AG04449 (cell line): ENCODE results near the gene IFI16.
A peak's percentile ranks its signal among the peaks of the same experiment; 100 is the strongest.
"Not testable (repeated sequence)": the region's sequence is repeated elsewhere in the genome, so short reads cannot be mapped to it uniquely, and the experiment has no call there.

Experiments used
- CTCF ChIA-PET: fragments of 350-600 bp; formaldehyde crosslinking; extraction: SDS; loops from one replicate; lab custom pipeline; 2021; ENCODE audit warnings: antibody characterized with exemption; lab: Yijun Ruan, JAX
- POLR2A ChIA-PET: fragments of 400-600, 350-600 bp; formaldehyde crosslinking; extraction: SDS; loops from one replicate; lab custom pipeline; 2020; ENCODE audit warnings: antibody characterized with exemption, inconsistent platforms; lab: Yijun Ruan, JAX
- DNase-seq: peaks from one replicate; pipeline ENCODE4 v3.0.0-alpha.2; 2010; ENCODE audit warnings: low read depth, low spot score
- H3K4me3 ChIP-seq: 2 replicates; pipeline ENCODE4 v1.5.1; 2011; ENCODE audit warnings: low read depth, mild to moderate bottlenecking, control low read depth, low read length
- TF ChIP-seq, protein P1 (sequence below): IDR thresholded peaks from one replicate; pipeline ENCODE4 v1.5.1; 2011; ENCODE audit warnings: mild to moderate bottlenecking, moderate library complexity, low read length, control low read depth, inconsistent platforms; ENCODE audit not compliant: insufficient read depth; ENCODE audit errors: missing control alignments

Gene IFI16

GRCh38 chr1:159092036-159092760 lies 82.5 kb downstream of the IFI16 start:
- ChIA-PET POLR2A (no interaction called here), CTCF (interaction anchor here (0.9 to 1.2 kb wide), 2 partner anchors 19 to 21 kb away, joined by 3 read pairs; no protein-coding TSS in a partner anchor)
- H3K4me3 ChIP-seq: no peak overlapping the region
- TF ChIP-seq, protein P1, sequence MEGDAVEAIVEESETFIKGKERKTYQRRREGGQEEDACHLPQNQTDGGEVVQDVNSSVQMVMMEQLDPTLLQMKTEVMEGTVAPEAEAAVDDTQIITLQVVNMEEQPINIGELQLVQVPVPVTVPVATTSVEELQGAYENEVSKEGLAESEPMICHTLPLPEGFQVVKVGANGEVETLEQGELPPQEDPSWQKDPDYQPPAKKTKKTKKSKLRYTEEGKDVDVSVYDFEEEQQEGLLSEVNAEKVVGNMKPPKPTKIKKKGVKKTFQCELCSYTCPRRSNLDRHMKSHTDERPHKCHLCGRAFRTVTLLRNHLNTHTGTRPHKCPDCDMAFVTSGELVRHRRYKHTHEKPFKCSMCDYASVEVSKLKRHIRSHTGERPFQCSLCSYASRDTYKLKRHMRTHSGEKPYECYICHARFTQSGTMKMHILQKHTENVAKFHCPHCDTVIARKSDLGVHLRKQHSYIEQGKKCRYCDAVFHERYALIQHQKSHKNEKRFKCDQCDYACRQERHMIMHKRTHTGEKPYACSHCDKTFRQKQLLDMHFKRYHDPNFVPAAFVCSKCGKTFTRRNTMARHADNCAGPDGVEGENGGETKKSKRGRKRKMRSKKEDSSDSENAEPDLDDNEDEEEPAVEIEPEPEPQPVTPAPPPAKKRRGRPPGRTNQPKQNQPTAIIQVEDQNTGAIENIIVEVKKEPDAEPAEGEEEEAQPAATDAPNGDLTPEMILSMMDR: no peak
- DNase-seq: peak; percentile 33

DNA sequence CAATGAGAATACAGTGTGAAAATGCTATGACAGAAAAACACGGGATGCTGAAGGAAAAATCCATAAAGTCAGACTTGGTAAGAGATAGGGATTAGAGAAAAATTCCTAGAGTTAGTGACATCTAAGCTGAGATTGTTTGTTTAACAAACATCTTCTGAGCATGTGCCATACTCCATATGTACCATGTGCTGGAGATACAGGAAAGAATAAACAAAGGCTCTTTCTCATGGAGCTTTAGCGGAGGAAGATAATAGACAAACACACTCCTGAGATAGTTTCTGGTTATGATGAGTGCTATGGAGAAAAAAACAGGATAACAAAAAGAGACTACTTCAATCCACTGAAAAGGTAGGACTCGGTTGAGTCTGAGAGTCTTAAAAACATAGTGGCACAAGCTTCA lies 88.9 kb downstream of the IFI16 start:
- POLR2A ChIA-PET: no interaction called here
- CTCF ChIA-PET: no interaction called here
- no peak for DNase-seq
- no peak overlapping the region for H3K4me3 ChIP-seq
- TF ChIP-seq, protein P1: no peak

DNA sequence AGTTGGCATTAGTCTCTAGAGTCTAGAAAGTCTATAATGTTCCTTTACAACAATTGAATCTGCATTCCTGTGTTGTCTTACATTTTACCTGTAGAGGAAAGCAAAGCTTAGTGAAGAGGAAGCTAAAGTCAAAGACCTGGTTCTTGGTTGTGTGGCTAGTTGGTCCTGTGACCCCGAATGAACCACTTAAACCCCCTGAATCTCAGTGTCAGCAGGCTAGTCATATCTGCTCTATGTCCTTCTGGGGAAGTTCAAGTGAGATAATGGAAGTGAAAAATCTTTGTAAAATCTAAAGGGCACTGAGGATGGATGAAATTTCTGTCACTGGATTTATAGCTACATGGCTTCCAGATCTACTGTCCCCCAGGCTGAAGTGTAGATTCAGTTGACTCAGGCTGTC lies 90.9 kb downstream of the IFI16 start:
- ChIA-PET CTCF (no interaction called here), POLR2A (no interaction called here)
- no peak for DNase-seq
- TF ChIP-seq, protein P1: no peak
- no peak overlapping the region for H3K4me3 ChIP-seq

- DNase-seq, CTCF ChIA-PET, POLR2A ChIA-PET, H3K4me3 ChIP-seq: not testable (repeated sequence)
Observed at GRCh38 chr1:159103021-159103420, 93.3 kb downstream of the IFI16 start.
